Endothelial cell (in vitro differentiated cells): ENCODE data around the gene EML5. TPM values are rescaled to one million over a fixed set of nuclear protein-coding genes. Genes with fewer than 3 reads are reported as not detected.

Experiments used
- DNase-seq: peaks from one replicate; pipeline ENCODE4 v3.0.0; 2021; ENCODE audit warnings: low spot score
- H3K27ac Mint-ChIP-seq: one replicate; pipeline ENCODE4 v1.8.0; 2021; ENCODE audit warnings: mixed read lengths, inconsistent platforms; ENCODE audit not compliant: unreplicated experiment
- H3K27me3 Mint-ChIP-seq: one replicate; pipeline ENCODE4 v1.8.0; 2021; ENCODE audit warnings: mild to moderate bottlenecking, moderate library complexity, mixed read lengths, inconsistent platforms; ENCODE audit not compliant: unreplicated experiment
- H3K36me3 Mint-ChIP-seq: one replicate; pipeline ENCODE4 v1.8.0; 2021; ENCODE audit warnings: mild to moderate bottlenecking, low read depth, mixed read lengths, inconsistent platforms; ENCODE audit not compliant: unreplicated experiment
- H3K4me1 Mint-ChIP-seq: one replicate; pipeline ENCODE4 v1.8.0; 2021; ENCODE audit warnings: mild to moderate bottlenecking, mixed read lengths, inconsistent platforms; ENCODE audit not compliant: unreplicated experiment
- H3K4me3 Mint-ChIP-seq: one replicate; pipeline ENCODE4 v1.8.0; 2021; ENCODE audit warnings: mild to moderate bottlenecking, mixed read lengths, inconsistent platforms; ENCODE audit not compliant: unreplicated experiment
- H3K9me3 Mint-ChIP-seq: one replicate; pipeline ENCODE4 v1.8.0; 2021; ENCODE audit warnings: mixed read lengths, inconsistent platforms; ENCODE audit not compliant: unreplicated experiment
- total RNA-seq: library from RNA; stranded (reverse); fragmentation: NEBNext Ultra II Directional; extraction: Animal tissue kit (Norgen Biotek cat#: 25700); gene quantifications from one replicate; pipeline ENCODE4 v1.2.1, GENCODE V29; 2021; ENCODE audit not compliant: unreplicated experiment
- TF ChIP-seq, protein P1 (sequence below): fragments of 200-600 bp; sonication (generic); IDR thresholded peaks from one replicate; pipeline ENCODE4 v1.5.0; 2021; ENCODE audit warnings: antibody characterized with exemption; ENCODE audit not compliant: unreplicated experiment

The EML5 gene
- total RNA-seq, 1 donor from 2014 or later: 0.13 TPM

DNA sequence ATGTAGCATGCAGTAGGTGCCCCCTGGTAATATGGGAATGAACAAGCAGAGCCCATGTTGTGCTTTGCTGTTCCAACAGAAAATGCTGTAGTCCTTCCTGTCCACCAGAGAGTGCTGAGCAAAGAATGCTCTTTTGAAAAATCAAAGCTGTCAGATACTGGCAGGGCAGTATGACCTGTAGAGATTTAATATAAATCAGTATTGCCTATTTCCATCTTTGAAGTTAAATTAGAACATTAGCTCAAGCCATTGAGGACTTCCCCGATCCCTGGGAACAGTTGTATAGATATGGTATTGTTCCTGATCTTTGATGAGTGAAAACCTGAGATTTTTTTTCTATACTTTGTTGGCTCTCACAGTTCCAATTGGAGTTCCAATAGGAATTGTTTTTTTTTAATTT lies 44.7 kb upstream of the EML5 start:
- no peak overlapping the region for H3K27ac Mint-ChIP-seq

DNA sequence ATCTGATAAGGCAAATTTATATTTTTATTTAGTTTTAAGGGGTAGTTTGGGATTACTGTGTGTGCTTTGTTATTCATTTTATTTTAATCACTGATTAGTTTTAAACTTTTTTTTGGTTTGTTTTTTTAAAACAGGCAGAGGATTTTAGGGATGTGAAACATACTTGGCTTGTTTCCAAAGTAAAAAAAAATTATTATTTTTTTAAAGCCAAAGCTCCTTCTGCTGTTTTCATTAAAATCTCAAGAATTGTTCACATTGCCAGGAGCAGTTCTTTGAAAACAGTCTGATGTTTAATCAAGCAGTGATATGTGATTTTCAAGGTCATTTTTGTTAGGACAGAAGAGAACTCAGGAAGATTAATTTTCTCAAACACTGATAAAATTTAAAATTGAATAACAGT lies 42.9 kb upstream of the EML5 start:
- Mint-ChIP-seq H3K4me1 (no peaks in the 10 kb centered on the region), H3K27ac (no peak overlapping the region), H3K4me3 (no peak overlapping the region), H3K27me3 (no peaks in the 10 kb centered on the region), H3K36me3 (peaks cover 6% of the 10 kb centered on the region), H3K9me3 (no peaks in the 10 kb centered on the region)
- DNase-seq: no peak
- TF ChIP-seq, protein P1, sequence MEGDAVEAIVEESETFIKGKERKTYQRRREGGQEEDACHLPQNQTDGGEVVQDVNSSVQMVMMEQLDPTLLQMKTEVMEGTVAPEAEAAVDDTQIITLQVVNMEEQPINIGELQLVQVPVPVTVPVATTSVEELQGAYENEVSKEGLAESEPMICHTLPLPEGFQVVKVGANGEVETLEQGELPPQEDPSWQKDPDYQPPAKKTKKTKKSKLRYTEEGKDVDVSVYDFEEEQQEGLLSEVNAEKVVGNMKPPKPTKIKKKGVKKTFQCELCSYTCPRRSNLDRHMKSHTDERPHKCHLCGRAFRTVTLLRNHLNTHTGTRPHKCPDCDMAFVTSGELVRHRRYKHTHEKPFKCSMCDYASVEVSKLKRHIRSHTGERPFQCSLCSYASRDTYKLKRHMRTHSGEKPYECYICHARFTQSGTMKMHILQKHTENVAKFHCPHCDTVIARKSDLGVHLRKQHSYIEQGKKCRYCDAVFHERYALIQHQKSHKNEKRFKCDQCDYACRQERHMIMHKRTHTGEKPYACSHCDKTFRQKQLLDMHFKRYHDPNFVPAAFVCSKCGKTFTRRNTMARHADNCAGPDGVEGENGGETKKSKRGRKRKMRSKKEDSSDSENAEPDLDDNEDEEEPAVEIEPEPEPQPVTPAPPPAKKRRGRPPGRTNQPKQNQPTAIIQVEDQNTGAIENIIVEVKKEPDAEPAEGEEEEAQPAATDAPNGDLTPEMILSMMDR: no peak

More for the DNA sequence above, 44.7 kb upstream of the EML5 start:
- Mint-ChIP-seq H3K27me3 (no peaks in the 10 kb centered on the region), H3K4me1 (no peaks in the 10 kb centered on the region), H3K9me3 (no peaks in the 10 kb centered on the region), H3K36me3 (no peaks in the 10 kb centered on the region), H3K4me3 (no peak overlapping the region)
- TF ChIP-seq, protein P1: no peak
- no peak for DNase-seq

DNA sequence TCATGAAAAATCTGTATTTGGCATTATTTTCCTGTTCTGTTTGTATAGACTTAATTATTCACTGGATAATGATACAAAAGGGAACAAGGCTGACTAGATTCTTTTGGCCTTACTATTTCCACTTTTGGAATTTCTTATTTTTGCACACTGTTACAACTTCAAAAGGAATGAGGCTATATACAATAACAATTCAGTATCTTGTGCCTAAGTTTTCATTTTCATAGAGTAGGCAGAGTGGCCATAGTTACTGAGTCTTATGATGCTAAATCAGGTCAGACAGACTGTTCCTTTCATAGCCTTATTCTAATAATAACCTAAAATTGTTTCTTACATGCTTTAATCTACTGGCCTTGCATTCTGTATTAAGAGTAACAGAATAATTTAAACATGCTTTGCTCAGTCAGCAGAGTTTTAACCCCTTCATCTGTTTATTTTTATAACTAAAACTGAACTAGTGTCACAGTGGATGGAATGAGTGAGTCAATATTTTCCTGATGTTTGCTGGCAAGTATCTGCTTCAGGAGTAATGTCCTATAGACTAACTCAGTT lies 42.2 kb upstream of the EML5 start:
- no peak overlapping the region for H3K27ac Mint-ChIP-seq
- no peak for DNase-seq
- TF ChIP-seq, protein P1: no peak
- H3K4me1 Mint-ChIP-seq: peaks cover 3% of the 10 kb centered on the region
- H3K9me3 Mint-ChIP-seq: no peaks in the 10 kb centered on the region
- peaks cover 6% of the 10 kb centered on the region for H3K36me3 Mint-ChIP-seq
- H3K4me3 Mint-ChIP-seq: no peak overlapping the region
- H3K27me3 Mint-ChIP-seq: no peaks in the 10 kb centered on the region

- H3K27me3 Mint-ChIP-seq: no peaks in the 10 kb centered on the region
- no peak overlapping the region for H3K4me3 Mint-ChIP-seq
- H3K4me1 Mint-ChIP-seq: peaks cover 11% of the 10 kb centered on the region
- TF ChIP-seq, protein P1: no peak
- H3K9me3 Mint-ChIP-seq: no peaks in the 10 kb centered on the region
- peaks cover 6% of the 10 kb centered on the region for H3K36me3 Mint-ChIP-seq
- no peak overlapping the region for H3K27ac Mint-ChIP-seq
- DNase-seq: no peak
Measured at GRCh38 chr14:88831284-88831683, 38.5 kb upstream of the EML5 start.

GRCh38 chr14:88829685-88830302 lies 37.0 kb upstream of the EML5 start:
- H3K36me3 Mint-ChIP-seq: peaks cover 6% of the 10 kb centered on the region
- H3K4me1 Mint-ChIP-seq: peaks cover 17% of the 10 kb centered on the region
- no peak overlapping the region for H3K27ac Mint-ChIP-seq
- DNase-seq: no peak
- H3K27me3 Mint-ChIP-seq: no peaks in the 10 kb centered on the region
- no peak overlapping the region for H3K4me3 Mint-ChIP-seq
- TF ChIP-seq, protein P1: no peak
- H3K9me3 Mint-ChIP-seq: no peaks in the 10 kb centered on the region
